ENCODE measurements around the gene VPS13A. TPM values are rescaled to one million over a fixed set of nuclear protein-coding genes. Genes with fewer than 3 reads are reported as not detected.

Gene VPS13A
- total and polyA plus RNA-seq, 4 donors, result 2.4 to 45.1 (median 22.6) TPM

DNA sequence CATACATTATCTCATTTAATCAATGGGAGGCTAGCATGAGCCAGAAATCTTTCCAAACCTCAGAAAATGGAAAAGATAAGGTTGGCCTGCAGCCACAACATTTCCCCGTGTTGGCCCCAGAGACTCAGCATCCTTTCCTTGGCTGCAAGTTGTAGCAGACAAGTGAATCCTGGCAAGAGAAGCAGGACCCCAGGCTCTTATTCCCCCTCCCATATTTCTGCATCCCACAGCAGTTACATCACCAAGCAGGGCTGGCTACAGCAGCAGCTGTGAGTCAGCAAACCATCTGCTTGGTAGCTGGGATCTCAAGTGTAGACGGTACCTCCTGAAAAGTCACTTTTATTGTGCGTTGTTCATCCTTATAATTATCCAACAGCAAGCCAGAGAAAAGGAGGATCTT is 258.4 kb downstream of the VPS13A start:
- no peaks in the 10 kb centered on the region for H3K27me3 ChIP-seq (ENCODE audit: control insufficient read depth in 4 of 4, insufficient read depth in 4 of 4, low read length in 3 of 4)
- TF ChIP-seq FOXA1 (IDR thresholded peaks at IDR 0.05), result no peak
- TF ChIP-seq FOXA2 (IDR thresholded peaks at IDR 0.05), result no peak
- no peak for TF ChIP-seq CTCF (IDR thresholded peaks at IDR 0.05; ENCODE audit: low read depth, low read length, missing input control)
- no peak for TF ChIP-seq EGR1 (IDR thresholded peaks at IDR 0.05; ENCODE audit: low read depth in 2 of 2)
- TF ChIP-seq NR2F2 (IDR thresholded peaks at IDR 0.05), result no peak
- TF ChIP-seq, protein P1, sequence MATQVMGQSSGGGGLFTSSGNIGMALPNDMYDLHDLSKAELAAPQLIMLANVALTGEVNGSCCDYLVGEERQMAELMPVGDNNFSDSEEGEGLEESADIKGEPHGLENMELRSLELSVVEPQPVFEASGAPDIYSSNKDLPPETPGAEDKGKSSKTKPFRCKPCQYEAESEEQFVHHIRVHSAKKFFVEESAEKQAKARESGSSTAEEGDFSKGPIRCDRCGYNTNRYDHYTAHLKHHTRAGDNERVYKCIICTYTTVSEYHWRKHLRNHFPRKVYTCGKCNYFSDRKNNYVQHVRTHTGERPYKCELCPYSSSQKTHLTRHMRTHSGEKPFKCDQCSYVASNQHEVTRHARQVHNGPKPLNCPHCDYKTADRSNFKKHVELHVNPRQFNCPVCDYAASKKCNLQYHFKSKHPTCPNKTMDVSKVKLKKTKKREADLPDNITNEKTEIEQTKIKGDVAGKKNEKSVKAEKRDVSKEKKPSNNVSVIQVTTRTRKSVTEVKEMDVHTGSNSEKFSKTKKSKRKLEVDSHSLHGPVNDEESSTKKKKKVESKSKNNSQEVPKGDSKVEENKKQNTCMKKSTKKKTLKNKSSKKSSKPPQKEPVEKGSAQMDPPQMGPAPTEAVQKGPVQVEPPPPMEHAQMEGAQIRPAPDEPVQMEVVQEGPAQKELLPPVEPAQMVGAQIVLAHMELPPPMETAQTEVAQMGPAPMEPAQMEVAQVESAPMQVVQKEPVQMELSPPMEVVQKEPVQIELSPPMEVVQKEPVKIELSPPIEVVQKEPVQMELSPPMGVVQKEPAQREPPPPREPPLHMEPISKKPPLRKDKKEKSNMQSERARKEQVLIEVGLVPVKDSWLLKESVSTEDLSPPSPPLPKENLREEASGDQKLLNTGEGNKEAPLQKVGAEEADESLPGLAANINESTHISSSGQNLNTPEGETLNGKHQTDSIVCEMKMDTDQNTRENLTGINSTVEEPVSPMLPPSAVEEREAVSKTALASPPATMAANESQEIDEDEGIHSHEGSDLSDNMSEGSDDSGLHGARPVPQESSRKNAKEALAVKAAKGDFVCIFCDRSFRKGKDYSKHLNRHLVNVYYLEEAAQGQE (IDR thresholded peaks at IDR 0.05), result no peak
- TF ChIP-seq, protein P2, sequence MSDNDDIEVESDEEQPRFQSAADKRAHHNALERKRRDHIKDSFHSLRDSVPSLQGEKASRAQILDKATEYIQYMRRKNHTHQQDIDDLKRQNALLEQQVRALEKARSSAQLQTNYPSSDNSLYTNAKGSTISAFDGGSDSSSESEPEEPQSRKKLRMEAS (IDR thresholded peaks at IDR 0.05), result no peak
- no peak for TF ChIP-seq GABPA (IDR thresholded peaks at IDR 0.05 in 1 of 2, conservative IDR thresholded peaks at IDR 0.05 in 1 of 2)
- TF ChIP-seq HNF4G (IDR thresholded peaks at IDR 0.05), result no peak
- TF ChIP-seq, protein P3, sequence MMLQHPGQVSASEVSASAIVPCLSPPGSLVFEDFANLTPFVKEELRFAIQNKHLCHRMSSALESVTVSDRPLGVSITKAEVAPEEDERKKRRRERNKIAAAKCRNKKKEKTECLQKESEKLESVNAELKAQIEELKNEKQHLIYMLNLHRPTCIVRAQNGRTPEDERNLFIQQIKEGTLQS (IDR thresholded peaks at IDR 0.05), result no peak
- no peak for TF ChIP-seq TAF1 (conservative IDR thresholded peaks at IDR 0.05)
- TF ChIP-seq SP1 (IDR thresholded peaks at IDR 0.05), result no peak
- no peak for TF ChIP-seq RAD21 (IDR thresholded peaks at IDR 0.05)
- no peak for TF ChIP-seq JUND (IDR thresholded peaks at IDR 0.05)
- no peak for TF ChIP-seq YY1 (IDR thresholded peaks at IDR 0.05)
- no peak for TF ChIP-seq RXRA (IDR thresholded peaks at IDR 0.05)
- no peak for TF ChIP-seq ZBTB33 (IDR thresholded peaks at IDR 0.05)
- TF ChIP-seq HNF4A (conservative IDR thresholded peaks at IDR 0.05), result no peak
- no peak overlapping the region for H3K27ac ChIP-seq (ENCODE audit: low read depth in 1 of 2, low read length in 2 of 2)
- no peaks in the 10 kb centered on the region for H3K9me3 ChIP-seq (ENCODE audit: control insufficient read depth in 4 of 4, low read length in 3 of 4)
- H3K4me3 ChIP-seq (ENCODE audit: low read depth in 1 of 3, low read length in 3 of 3), result no peak overlapping the region
- no peaks in the 10 kb centered on the region for H3K36me3 ChIP-seq (ENCODE audit: control insufficient read depth in 4 of 4, insufficient read depth in 3 of 4, low read depth in 1 of 4, low read length in 3 of 4)
- no peak for DNase-seq (ENCODE audit: low spot score)
- 83% methylated on average over 3 of the region's 3 CpGs for WGBS
- H3K4me1 ChIP-seq (ENCODE audit: control insufficient read depth in 4 of 4, insufficient read depth in 4 of 4, low read length in 3 of 4), result peaks cover 0 to 2% (median 0%) of the 10 kb centered on the region in 4 donors
- H3K9ac ChIP-seq (ENCODE audit: low read depth in 1 of 2, low read length in 2 of 2), result no peak overlapping the region

All from liver (tissue), 9 donors.